GM12865 (cell line): Measurements from ENCODE around the gene METTL4.

Experiments
- DNase-seq: peaks from one replicate; pipeline ENCODE4 v3.0.0; 2010; ENCODE audit warnings: low read depth
- H3K4me3 ChIP-seq: 2 replicates; pipeline ENCODE4 v1.5.1; 2011; ENCODE audit warnings: mild to moderate bottlenecking, low read depth, low read length, control low read depth
- TF ChIP-seq, protein P1 (sequence below): IDR thresholded peaks from 2 replicates; pipeline ENCODE4 v1.5.1; 2011; ENCODE audit warnings: low read length, control low read depth, low read depth, inconsistent platforms; ENCODE audit not compliant: insufficient read depth; ENCODE audit errors: missing control alignments

METTL4 gene

DNA sequence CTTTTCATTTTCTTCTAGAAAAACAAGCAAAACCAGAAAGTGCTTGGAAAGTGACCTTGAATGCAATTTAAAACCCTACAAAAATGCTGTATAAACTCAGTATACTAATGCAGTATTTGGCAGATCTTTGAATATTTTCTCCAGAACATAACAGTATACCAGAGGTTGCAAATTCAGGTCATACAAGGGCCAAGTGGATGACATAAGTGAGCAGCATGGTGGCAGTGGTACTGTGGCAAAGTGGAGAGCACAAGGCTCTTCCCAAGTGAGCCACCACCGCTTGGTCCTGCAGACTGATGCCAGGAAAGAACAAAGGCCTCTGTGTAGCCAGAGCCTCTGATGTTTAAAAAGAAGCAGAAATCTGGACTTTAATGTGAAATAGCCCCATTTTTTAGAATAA, 33.1 kb downstream of the METTL4 start:
- TF ChIP-seq, protein P1, sequence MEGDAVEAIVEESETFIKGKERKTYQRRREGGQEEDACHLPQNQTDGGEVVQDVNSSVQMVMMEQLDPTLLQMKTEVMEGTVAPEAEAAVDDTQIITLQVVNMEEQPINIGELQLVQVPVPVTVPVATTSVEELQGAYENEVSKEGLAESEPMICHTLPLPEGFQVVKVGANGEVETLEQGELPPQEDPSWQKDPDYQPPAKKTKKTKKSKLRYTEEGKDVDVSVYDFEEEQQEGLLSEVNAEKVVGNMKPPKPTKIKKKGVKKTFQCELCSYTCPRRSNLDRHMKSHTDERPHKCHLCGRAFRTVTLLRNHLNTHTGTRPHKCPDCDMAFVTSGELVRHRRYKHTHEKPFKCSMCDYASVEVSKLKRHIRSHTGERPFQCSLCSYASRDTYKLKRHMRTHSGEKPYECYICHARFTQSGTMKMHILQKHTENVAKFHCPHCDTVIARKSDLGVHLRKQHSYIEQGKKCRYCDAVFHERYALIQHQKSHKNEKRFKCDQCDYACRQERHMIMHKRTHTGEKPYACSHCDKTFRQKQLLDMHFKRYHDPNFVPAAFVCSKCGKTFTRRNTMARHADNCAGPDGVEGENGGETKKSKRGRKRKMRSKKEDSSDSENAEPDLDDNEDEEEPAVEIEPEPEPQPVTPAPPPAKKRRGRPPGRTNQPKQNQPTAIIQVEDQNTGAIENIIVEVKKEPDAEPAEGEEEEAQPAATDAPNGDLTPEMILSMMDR, result no peak

DNA sequence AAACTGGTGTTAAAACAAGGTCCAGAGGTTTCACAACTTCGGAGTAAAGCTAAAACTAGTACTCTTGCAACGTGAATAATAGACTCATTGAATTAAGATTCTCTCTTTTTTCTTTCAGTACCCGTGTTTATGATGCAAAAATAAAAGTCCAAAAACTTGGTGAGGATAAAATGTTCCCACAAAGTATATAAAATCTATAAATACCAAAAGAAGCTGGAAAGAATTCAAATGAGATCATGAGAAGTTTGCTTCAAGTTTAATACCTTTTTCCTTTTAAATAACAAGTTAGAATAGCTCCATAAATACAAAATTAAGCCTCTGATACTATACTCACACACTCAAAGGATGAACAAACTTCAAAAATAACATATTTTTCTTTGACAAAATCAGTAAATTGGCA, 34.0 kb downstream of the METTL4 start:
- TF ChIP-seq, protein P1, result no peak
- no peak for DNase-seq
- no peak overlapping the region for H3K4me3 ChIP-seq

More for the DNA sequence above, 33.1 kb downstream of the METTL4 start:
- DNase-seq, result no peak
- H3K4me3 ChIP-seq, result no peak overlapping the region

DNA sequence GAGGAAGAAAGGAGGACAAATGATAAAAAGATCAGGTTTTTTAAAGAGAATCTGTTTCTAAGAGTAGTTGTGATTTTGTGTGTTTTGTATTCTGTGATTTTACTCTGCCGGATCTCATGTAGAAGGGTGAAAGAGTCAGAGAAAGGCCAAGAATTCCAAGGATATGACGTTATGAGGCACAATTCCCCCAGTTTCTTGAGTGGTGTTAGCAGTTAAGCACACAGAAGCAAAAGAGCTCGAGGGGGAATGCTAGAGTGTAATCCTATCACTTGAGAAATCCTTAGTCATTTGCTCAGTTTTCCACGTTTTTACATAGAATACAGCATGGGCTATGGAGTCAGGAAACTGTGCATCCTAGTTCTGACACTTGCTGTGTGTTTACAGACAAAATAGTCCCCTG, 34.8 kb downstream of the METTL4 start:
- DNase-seq, result no peak
- TF ChIP-seq, protein P1, result no peak

DNA sequence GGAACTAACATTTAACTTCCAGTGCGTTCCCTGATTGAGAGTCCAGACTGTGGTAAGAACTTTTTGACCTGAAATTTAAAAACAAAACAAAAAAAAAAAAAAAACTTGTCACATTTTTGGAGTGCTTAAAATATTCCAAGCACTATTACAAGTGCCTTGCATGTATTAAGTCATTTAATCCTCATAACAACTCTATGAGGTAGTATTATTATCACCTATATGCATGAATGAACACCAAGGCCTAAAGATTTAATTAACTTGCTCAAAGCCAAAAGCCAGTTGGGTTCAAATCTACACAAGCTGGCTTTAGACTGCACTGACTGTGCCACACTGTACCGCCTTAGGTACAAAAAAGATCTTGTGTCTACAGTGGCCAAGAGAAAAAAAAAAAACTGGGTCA, 35.2 kb downstream of the METTL4 start:
- no peak overlapping the region for H3K4me3 ChIP-seq
- no peak for DNase-seq
- TF ChIP-seq, protein P1, result no peak

More for the DNA sequence above, 34.8 kb downstream of the METTL4 start:
- no peak overlapping the region for H3K4me3 ChIP-seq

DNA sequence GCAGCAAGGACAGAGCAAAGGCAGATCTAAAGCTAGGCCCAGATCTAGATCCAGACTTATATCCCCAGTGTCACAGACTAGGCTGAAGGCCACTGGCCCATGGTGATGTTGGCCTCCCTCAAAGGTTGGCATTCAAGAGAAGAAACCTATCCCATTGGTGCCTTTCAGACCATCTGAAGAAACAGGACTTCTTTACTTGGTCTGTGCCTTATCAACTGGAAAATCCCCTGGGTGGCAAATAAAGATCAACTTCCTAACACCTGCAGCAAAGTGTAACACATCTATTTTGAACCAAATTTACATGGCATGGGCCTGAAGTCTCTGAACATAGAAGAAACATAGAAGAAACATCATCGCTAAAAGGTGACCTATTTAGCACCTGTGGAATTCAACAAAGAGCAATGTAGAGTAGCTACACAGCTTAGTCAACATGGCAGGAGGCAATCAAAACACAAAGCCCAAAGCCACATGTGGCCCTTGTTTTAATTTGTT, 35.8 kb downstream of the METTL4 start:
- H3K4me3 ChIP-seq, result no peak overlapping the region
- no peak for DNase-seq
- TF ChIP-seq, protein P1, result no peak

DNA sequence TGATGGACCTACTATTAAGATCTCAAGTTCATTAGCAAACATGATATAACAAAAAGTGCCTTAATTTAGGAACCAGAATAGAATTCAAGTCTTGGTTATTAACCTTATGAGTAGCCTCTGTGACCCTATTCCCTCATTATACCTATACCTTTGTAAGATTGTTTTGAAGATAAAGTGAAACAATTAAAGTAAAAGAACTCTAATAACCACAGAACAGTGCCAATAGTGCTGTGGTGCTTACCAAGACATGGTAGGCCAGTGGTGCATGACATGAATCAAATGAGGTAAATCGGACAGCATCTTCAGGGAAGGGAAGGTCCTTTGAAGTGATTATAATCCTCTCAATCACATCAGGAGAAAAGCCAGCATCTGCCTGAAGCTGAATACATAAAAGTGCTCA, 36.4 kb downstream of the METTL4 start:
- no peak for DNase-seq
- no peak overlapping the region for H3K4me3 ChIP-seq
- TF ChIP-seq, protein P1, result no peak

DNA sequence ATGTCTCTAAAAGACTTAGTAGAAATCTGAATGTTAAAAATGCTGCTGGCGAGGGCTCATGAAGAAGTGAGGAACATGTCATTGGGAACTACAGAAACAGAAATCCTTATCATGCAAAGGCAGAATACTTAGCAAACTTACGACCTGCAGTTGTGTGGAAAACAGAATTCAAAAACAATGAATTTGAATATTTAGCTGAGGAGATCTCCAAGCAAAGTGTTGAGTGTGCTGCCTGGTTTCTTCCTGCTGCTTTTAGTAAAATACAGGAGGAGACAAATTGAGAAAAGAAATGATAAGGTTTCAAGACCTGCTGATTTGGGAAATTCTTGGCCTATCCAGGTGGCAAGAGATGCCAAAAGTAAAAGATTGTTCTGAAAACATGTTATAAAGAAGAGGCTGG, 38.5 kb downstream of the METTL4 start:
- no peak for DNase-seq
- no peak overlapping the region for H3K4me3 ChIP-seq
- TF ChIP-seq, protein P1, result no peak
